Mucosa of stomach (tissue), 1 donor: ENCODE results near the gene GRK6.

Experiments
- H3K27me3 ChIP-seq: one replicate; pipeline ENCODE4 v1.7.0; 2013; ENCODE audit warnings: mild to moderate bottlenecking, low read length; ENCODE audit not compliant: control insufficient read depth, insufficient read depth
- H3K36me3 ChIP-seq: one replicate; pipeline ENCODE4 v1.7.0; 2013; ENCODE audit warnings: low read length; ENCODE audit not compliant: control insufficient read depth, insufficient read depth
- H3K4me1 ChIP-seq: one replicate; pipeline ENCODE4 v1.7.0; 2013; ENCODE audit warnings: mild to moderate bottlenecking, low read length; ENCODE audit not compliant: control insufficient read depth, insufficient read depth
- H3K4me3 ChIP-seq: one replicate; pipeline ENCODE4 v1.7.0; 2013; ENCODE audit warnings: low read length
- H3K9ac ChIP-seq: one replicate; pipeline ENCODE4 v1.7.0; 2013; ENCODE audit warnings: mild to moderate bottlenecking, low read length, moderate library complexity
- H3K9me3 ChIP-seq: one replicate; pipeline ENCODE4 v1.7.0; 2013; ENCODE audit warnings: mild to moderate bottlenecking, low read length, moderate library complexity; ENCODE audit not compliant: control insufficient read depth
- donor health status: Pancreatic carcinoma.

The GRK6 gene

GRCh38 chr5:177486256-177486655 is 59.8 kb downstream of the GRK6 start:
- H3K9me3 ChIP-seq = no peaks in the 10 kb centered on the region
- H3K27me3 ChIP-seq = no peaks in the 10 kb centered on the region
- H3K4me1 ChIP-seq = peaks cover 9% of the 10 kb centered on the region
- no peak overlapping the region for H3K4me3 ChIP-seq
- H3K36me3 ChIP-seq = peaks cover 6% of the 10 kb centered on the region
- H3K9ac ChIP-seq = no peak overlapping the region

GRCh38 chr5:177487144-177487543 is 60.7 kb downstream of the GRK6 start:
- H3K27me3 ChIP-seq = no peaks in the 10 kb centered on the region
- H3K36me3 ChIP-seq = peaks cover 6% of the 10 kb centered on the region
- peaks cover 9% of the 10 kb centered on the region for H3K4me1 ChIP-seq
- H3K9me3 ChIP-seq = no peaks in the 10 kb centered on the region
- no peak overlapping the region for H3K4me3 ChIP-seq
- H3K9ac ChIP-seq = no peak overlapping the region

GRCh38 chr5:177487975-177488374 is 61.5 kb downstream of the GRK6 start:
- Histone ChIP-seq H3K27me3 (no peaks in the 10 kb centered on the region), H3K4me3 (no peak overlapping the region), H3K9me3 (no peaks in the 10 kb centered on the region), H3K4me1 (peaks cover 12% of the 10 kb centered on the region), H3K36me3 (peaks cover 6% of the 10 kb centered on the region), H3K9ac (no peak overlapping the region)

GRCh38 chr5:177489119-177489716 is 62.7 kb downstream of the GRK6 start:
- Histone ChIP-seq H3K27me3 (no peaks in the 10 kb centered on the region), H3K9me3 (no peaks in the 10 kb centered on the region), H3K36me3 (peaks cover 6% of the 10 kb centered on the region), H3K4me3 (no peak overlapping the region), H3K4me1 (peaks cover 16% of the 10 kb centered on the region), H3K9ac (no peak overlapping the region)

GRCh38 chr5:177490311-177490991 is 64.0 kb downstream of the GRK6 start:
- peaks cover 6% of the 10 kb centered on the region for H3K36me3 ChIP-seq
- no peak overlapping the region for H3K9ac ChIP-seq
- H3K4me1 ChIP-seq = peaks cover 28% of the 10 kb centered on the region
- H3K27me3 ChIP-seq = no peaks in the 10 kb centered on the region
- no peak overlapping the region for H3K4me3 ChIP-seq
- no peaks in the 10 kb centered on the region for H3K9me3 ChIP-seq

GRCh38 chr5:177490992-177491391 is 64.5 kb downstream of the GRK6 start:
- peaks cover 33% of the 10 kb centered on the region for H3K4me1 ChIP-seq
- H3K4me3 ChIP-seq = no peak overlapping the region
- H3K27me3 ChIP-seq = peaks cover 4% of the 10 kb centered on the region
- no peak overlapping the region for H3K9ac ChIP-seq
- peaks cover 6% of the 10 kb centered on the region for H3K36me3 ChIP-seq
- no peaks in the 10 kb centered on the region for H3K9me3 ChIP-seq

GRCh38 chr5:177491429-177491945 is 65.0 kb downstream of the GRK6 start:
- Histone ChIP-seq H3K9ac (no peak overlapping the region), H3K4me3 (no peak overlapping the region), H3K9me3 (no peaks in the 10 kb centered on the region), H3K36me3 (peaks cover 6% of the 10 kb centered on the region), H3K4me1 (peaks cover 38% of the 10 kb centered on the region), H3K27me3 (peaks cover 7% of the 10 kb centered on the region)

GRCh38 chr5:177491983-177492746 is 65.7 kb downstream of the GRK6 start:
- peaks cover 6% of the 10 kb centered on the region for H3K36me3 ChIP-seq
- peaks cover 39% of the 10 kb centered on the region for H3K4me1 ChIP-seq
- peaks cover 8% of the 10 kb centered on the region for H3K27me3 ChIP-seq
- no peak overlapping the region for H3K4me3 ChIP-seq
- no peaks in the 10 kb centered on the region for H3K9me3 ChIP-seq
- H3K9ac ChIP-seq = no peak overlapping the region
